Pons (tissue), 1 donor: ENCODE data around the gene TBX5.

Experiments used
- DNase-seq: peaks from one replicate; pipeline ENCODE4 v3.0.0-alpha.2; 2016; ENCODE audit warnings: low spot score

The TBX5 gene

GRCh38 chr12:114431902-114432301, 26.0 kb upstream of the TBX5 start:
- no peak for DNase-seq

GRCh38 chr12:114430306-114430705, 24.4 kb upstream of the TBX5 start:
- no peak for DNase-seq

GRCh38 chr12:114425031-114425626, 19.2 kb upstream of the TBX5 start:
- no peak for DNase-seq

GRCh38 chr12:114420944-114421335, 15.0 kb upstream of the TBX5 start:
- DNase-seq = no peak

GRCh38 chr12:114420182-114420943, 14.4 kb upstream of the TBX5 start:
- no peak for DNase-seq

GRCh38 chr12:114416028-114416427, 10.1 kb upstream of the TBX5 start:
- DNase-seq = no peak

GRCh38 chr12:114415525-114415868, 9.6 kb upstream of the TBX5 start:
- no peak for DNase-seq

- DNase-seq = no peak
Observed at GRCh38 chr12:114414866-114415524, 9.1 kb upstream of the TBX5 start.

GRCh38 chr12:114414031-114414865, 8.3 kb upstream of the TBX5 start:
- DNase-seq = no peak

GRCh38 chr12:114412825-114413749, 7.1 kb upstream of the TBX5 start:
- no peak for DNase-seq

- DNase-seq = no peak
Observed at GRCh38 chr12:114412307-114412706, 6.4 kb upstream of the TBX5 start.

GRCh38 chr12:114411071-114411837, 5.3 kb upstream of the TBX5 start:
- DNase-seq = no peak

GRCh38 chr12:114409852-114410600, 4.1 kb upstream of the TBX5 start:
- no peak for DNase-seq

GRCh38 chr12:114408886-114409851, 3.2 kb upstream of the TBX5 start:
- DNase-seq = peak; percentile 8

GRCh38 chr12:114408471-114408885, 2.5 kb upstream of the TBX5 start:
- no peak for DNase-seq

GRCh38 chr12:114407842-114408411, 2.0 kb upstream of the TBX5 start:
- DNase-seq = no peak

- DNase-seq = no peak
Observed at GRCh38 chr12:114406984-114407841, 1.3 kb upstream of the TBX5 start.
